Spleen (tissue), 11 donors: ENCODE results near the gene SLC25A13. TPM values are rescaled to one million over a fixed set of nuclear protein-coding genes. Genes with fewer than 3 reads are reported as not detected.

Experiments used
- DNase-seq: peaks from one replicate; pipeline ENCODE4 v3.0.0-alpha.2; 2020
- H3K27ac ChIP-seq, 8 donors: fragments of 200-600 bp; sonication (generic) in 7 of 8; 1 replicate in 4 of 8; 2 replicates in 4 of 8; pipeline versions ENCODE4 v1.5.0 to v1.8.0; 2016 to 2021; ENCODE audit warnings: inconsistent platforms in 4 of 8, mild to moderate bottlenecking in 4 of 8, moderate library complexity in 1 of 8
- H3K27me3 ChIP-seq, 7 donors: fragments of 200-600 bp; sonication (generic) in 6 of 7; replicated peaks in 1 of 7; 1 replicate in 4 of 7; 2 replicates in 3 of 7; pipeline versions ENCODE4 v1.5.0 to v1.8.0; 2016 to 2021; ENCODE audit warnings: inconsistent platforms in 3 of 7, mild to moderate bottlenecking in 1 of 7
- H3K36me3 ChIP-seq, 6 donors: fragments of 200-600 bp; sonication (generic) in 5 of 6; 1 replicate in 4 of 6; 2 replicates in 2 of 6; pipeline versions ENCODE4 v1.5.0 to v1.8.0; 2016 to 2021; ENCODE audit warnings: inconsistent platforms in 2 of 6
- H3K4me1 ChIP-seq, 6 donors: fragments of 200-600 bp; sonication (generic) in 5 of 6; 1 replicate in 3 of 6; 2 replicates in 3 of 6; pipeline versions ENCODE4 v1.5.0 to v1.8.0; 2016 to 2021; ENCODE audit warnings: inconsistent platforms in 3 of 6
- H3K4me3 ChIP-seq, 8 donors: fragments of 200-600 bp; sonication (generic) in 7 of 8; 1 replicate in 4 of 8; 2 replicates in 4 of 8; pipeline versions ENCODE4 v1.5.0 to v1.8.0; 2016 to 2021; ENCODE audit warnings: inconsistent platforms in 4 of 8, mild to moderate bottlenecking in 4 of 8, moderate library complexity in 2 of 8
- H3K9me3 ChIP-seq, 8 donors: fragments of 200-600 bp; sonication (generic) in 7 of 8; 1 replicate in 4 of 8; 2 replicates in 4 of 8; pipeline versions ENCODE4 v1.5.0 to v1.8.0; 2016 to 2021; ENCODE audit warnings: inconsistent platforms in 4 of 8
- POLR2A ChIP-seq, 3 donors: fragments of 450-650 bp; IDR thresholded peaks; one replicate each; pipeline ENCODE4 v1.5.1; 2017; ENCODE audit warnings: antibody characterized with exemption in 3 of 3, mild to moderate bottlenecking in 1 of 3
- POLR2AphosphoS5 ChIP-seq, 3 donors: sonication (generic); formaldehyde crosslinking; IDR thresholded peaks; one replicate each; pipeline ENCODE4 v1.5.1; 2017; ENCODE audit warnings: antibody characterized with exemption in 3 of 3
- WGBS, 5 donors: extraction: QIAGEN DNeasy Blood & Tissue Kit in 3 of 5; methylation state at CpG; one replicate each; pipeline versions ENCODE4 v1.1.5 to v1.1.7; 2013 to 2018; 5-methylcytosine and 5-hydroxymethylcytosine counted together
- intact Hi-C: fragments of 100-400 bp; cut with DNase I; formaldehyde crosslinking; loops from one replicate; pipeline ENCODE4 v1.15.0; 2023; ENCODE audit warnings: low total_unique reads
- polyA plus RNA-seq, 3 donors: library from polyadenylated mRNA; stranded (reverse); fragments of 200-250 nt; gene quantifications; one replicate each; pipeline ENCODE4 v1.2.1, GENCODE V29; 2013
- total RNA-seq, 7 donors: library from RNA; depleted of rRNA in 3 of 7; stranded (reverse); fragments of >200 nt in 3 of 7; fragmentation: NEBNext Ultra II Directional in 4 of 7; extraction: Animal tissue kit (Norgen Biotek cat#: 25700) in 4 of 7; gene quantifications; one replicate each; pipeline versions ENCODE4 v1.1.0 to v1.2.1, GENCODE V29; 2016 to 2021
- TF ChIP-seq, protein P1 (sequence below), 11 experiments: fragments of 200-600 bp in 7 of 11; fragments of 450-650 bp in 4 of 11; sonication (generic) in 4 of 11; IDR thresholded peaks in 8 of 11; conservative IDR thresholded peaks in 3 of 11; 1 replicate in 7 of 11; 2 replicates in 4 of 11; pipeline versions ENCODE4 v1.4.0 to v1.8.0; 2016 to 2021; ENCODE audit warnings: antibody characterized with exemption in 11 of 11, inconsistent platforms in 4 of 11, mild to moderate bottlenecking in 1 of 11
- donor health status: healthy with polysubstance abuse.
- donor health status: DM: no; HTN: no; CAD: no; lungs with moderate emphysema.
- donor health status: DM: no; HTN: no; CAD: no.
- donor health status: Bipolar disorder and iron deficiency.
- donor health status: healthy.
- donor health status: DM: no; HTN: no; CAD: no.
- donor health status: DM: yes; HTN: yes; CAD: no.

SLC25A13 gene
- total and polyA plus RNA-seq, 10 donors, result 6.3 to 44.4 (median 25.9) TPM

DNA sequence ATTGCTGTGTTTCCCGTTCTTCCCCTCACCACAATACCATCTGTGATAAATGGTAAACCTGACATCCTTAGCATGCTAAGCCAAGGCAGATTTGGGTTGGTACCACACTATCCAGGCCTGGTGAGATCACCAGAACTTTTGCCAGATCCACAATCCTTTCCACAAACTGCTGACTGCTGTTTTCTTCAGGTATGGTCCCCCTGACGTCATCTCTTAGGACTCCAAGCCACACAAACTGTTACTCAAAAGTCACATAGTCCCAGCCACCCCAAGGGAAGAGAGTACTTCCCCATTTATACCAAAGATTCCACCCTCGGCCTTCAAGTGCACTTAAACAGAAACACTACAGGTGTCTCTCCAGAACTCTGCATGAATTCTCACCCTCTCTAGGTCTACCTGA lies 34.8 kb downstream of the SLC25A13 start:
- WGBS, 5 donors, result 38 to 62% (median 49%) methylated on average over 3 of the region's 3 CpGs
- no peak for TF ChIP-seq POLR2AphosphoS5 (IDR thresholded peaks at IDR 0.05)
- no peak for TF ChIP-seq POLR2A (IDR thresholded peaks at IDR 0.05)
- TF ChIP-seq, protein P1, sequence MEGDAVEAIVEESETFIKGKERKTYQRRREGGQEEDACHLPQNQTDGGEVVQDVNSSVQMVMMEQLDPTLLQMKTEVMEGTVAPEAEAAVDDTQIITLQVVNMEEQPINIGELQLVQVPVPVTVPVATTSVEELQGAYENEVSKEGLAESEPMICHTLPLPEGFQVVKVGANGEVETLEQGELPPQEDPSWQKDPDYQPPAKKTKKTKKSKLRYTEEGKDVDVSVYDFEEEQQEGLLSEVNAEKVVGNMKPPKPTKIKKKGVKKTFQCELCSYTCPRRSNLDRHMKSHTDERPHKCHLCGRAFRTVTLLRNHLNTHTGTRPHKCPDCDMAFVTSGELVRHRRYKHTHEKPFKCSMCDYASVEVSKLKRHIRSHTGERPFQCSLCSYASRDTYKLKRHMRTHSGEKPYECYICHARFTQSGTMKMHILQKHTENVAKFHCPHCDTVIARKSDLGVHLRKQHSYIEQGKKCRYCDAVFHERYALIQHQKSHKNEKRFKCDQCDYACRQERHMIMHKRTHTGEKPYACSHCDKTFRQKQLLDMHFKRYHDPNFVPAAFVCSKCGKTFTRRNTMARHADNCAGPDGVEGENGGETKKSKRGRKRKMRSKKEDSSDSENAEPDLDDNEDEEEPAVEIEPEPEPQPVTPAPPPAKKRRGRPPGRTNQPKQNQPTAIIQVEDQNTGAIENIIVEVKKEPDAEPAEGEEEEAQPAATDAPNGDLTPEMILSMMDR (IDR thresholded peaks at IDR 0.05 in 8 of 11, conservative IDR thresholded peaks at IDR 0.05 in 3 of 11), result no peak
- Histone ChIP-seq H3K4me3 (no peak overlapping the region), H3K4me1 (peaks cover 5 to 36% (median 24%) of the 10 kb centered on the region in 6 donors), H3K27ac (no peak overlapping the region), H3K27me3 (no peaks in the 10 kb centered on the region), H3K36me3 (peaks cover 0 to 6% (median 0%) of the 10 kb centered on the region in 6 donors), H3K9me3 (no peaks in the 10 kb centered on the region)
- DNase-seq, result no peak
- intact Hi-C loops, result no loop called here

DNA sequence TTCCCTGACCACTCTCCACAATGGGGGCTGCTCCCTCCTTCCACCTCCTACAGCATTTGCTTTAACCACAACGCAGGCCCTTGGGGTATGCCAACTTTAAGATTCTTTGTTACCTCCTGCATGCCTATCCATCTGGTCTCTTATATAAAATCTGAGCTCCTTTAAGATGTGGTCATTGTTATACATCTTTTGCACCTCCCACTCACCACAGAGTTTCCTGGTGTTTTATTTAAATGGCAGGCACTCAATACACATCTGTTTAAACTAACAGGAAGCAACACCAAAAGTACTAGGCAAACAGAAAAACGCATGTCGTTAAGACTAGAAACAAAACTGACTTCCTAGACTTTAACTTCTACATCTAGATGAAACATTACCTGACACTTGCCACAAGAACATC lies 36.3 kb downstream of the SLC25A13 start:
- peaks cover 0 to 13% (median 0%) of the 10 kb centered on the region in 6 donors for H3K36me3 ChIP-seq
- H3K4me1 ChIP-seq, result peaks cover 5 to 37% (median 24%) of the 10 kb centered on the region in 6 donors
- H3K4me3 ChIP-seq, result no peak overlapping the region
- no peaks in the 10 kb centered on the region for H3K9me3 ChIP-seq
- no peak for TF ChIP-seq POLR2A (IDR thresholded peaks at IDR 0.05)
- no peak for TF ChIP-seq POLR2AphosphoS5 (IDR thresholded peaks at IDR 0.05)
- TF ChIP-seq, protein P1 (IDR thresholded peaks at IDR 0.05 in 8 of 11, conservative IDR thresholded peaks at IDR 0.05 in 3 of 11), result no peak
- intact Hi-C loops, result no loop called here
- DNase-seq, result no peak
- no peaks in the 10 kb centered on the region for H3K27me3 ChIP-seq
- H3K27ac ChIP-seq, result peak overlapping the region in 6 of 8 donors; percentile 13 to 75 (median 42)
- 12 to 28% (median 17%) methylated on average over 3 of the region's 3 CpGs for WGBS, 5 donors

DNA sequence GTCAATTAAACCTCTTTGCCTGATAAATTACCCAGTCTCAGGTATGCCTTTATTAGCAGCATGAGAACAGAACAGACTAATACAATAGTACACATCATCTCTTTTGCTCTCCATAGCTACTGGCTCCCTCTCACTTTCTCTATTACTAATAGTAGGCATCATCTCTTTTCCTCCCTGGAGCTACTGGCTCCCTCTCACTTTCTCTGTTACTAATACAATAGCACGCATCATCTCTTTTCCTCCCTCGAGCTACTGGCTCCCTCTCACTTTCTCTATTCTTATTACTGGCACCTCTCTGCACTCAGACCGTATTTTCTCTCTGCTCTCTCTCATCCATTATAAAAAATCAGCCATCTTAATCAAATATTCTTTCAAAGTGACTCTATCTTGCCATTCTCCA lies 37.1 kb downstream of the SLC25A13 start:
- TF ChIP-seq POLR2AphosphoS5 (IDR thresholded peaks at IDR 0.05), result no peak
- TF ChIP-seq, protein P1 (IDR thresholded peaks at IDR 0.05 in 8 of 11, conservative IDR thresholded peaks at IDR 0.05 in 3 of 11), result no peak
- TF ChIP-seq POLR2A (IDR thresholded peaks at IDR 0.05), result no peak
- H3K9me3 ChIP-seq, result no peaks in the 10 kb centered on the region
- peaks cover 0 to 17% (median 0%) of the 10 kb centered on the region in 6 donors for H3K36me3 ChIP-seq
- intact Hi-C loops, result no loop called here
- peaks cover 5 to 37% (median 24%) of the 10 kb centered on the region in 6 donors for H3K4me1 ChIP-seq
- H3K27ac ChIP-seq, result peak overlapping the region in 4 of 8 donors; percentile 6 to 75 (median 32)
- WGBS, 5 donors, result 78 to 90% (median 84%) methylated on average over 3 of the region's 3 CpGs
- no peak for DNase-seq
- H3K4me3 ChIP-seq, result no peak overlapping the region
- H3K27me3 ChIP-seq, result no peaks in the 10 kb centered on the region

DNA sequence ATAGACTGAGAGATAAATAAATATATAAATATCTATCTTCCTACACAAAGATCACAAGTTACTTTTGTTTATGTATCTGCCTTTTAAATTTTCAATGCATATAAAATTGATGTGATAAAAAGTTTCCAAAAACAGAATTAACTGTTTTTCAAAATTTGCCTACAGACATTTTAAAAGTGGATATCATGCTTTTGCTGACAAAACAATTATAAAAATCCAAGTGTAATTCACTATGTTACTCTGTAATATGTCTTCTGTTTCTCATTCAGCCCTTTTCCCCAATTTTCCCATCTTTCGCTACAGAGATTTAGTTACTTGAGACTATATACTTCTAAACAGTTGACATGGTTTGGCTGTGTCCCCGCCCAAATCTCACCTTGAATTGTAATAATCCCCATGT lies 37.7 kb downstream of the SLC25A13 start:
- 96 to 99% (median 98%) methylated on average over 2 of the region's 2 CpGs for WGBS, 5 donors
- peak overlapping the region in 1 of 8 donors; percentile 6 for H3K27ac ChIP-seq
- no peak overlapping the region for H3K4me3 ChIP-seq
- intact Hi-C loops, result no loop called here
- H3K4me1 ChIP-seq, result peaks cover 5 to 37% (median 24%) of the 10 kb centered on the region in 6 donors
- DNase-seq, result no peak
- H3K36me3 ChIP-seq, result peaks cover 0 to 19% (median 0%) of the 10 kb centered on the region in 6 donors
- TF ChIP-seq POLR2A (IDR thresholded peaks at IDR 0.05) (no peak), POLR2AphosphoS5 (IDR thresholded peaks at IDR 0.05) (no peak)
- TF ChIP-seq, protein P1 (IDR thresholded peaks at IDR 0.05 in 8 of 11, conservative IDR thresholded peaks at IDR 0.05 in 3 of 11), result no peak
- no peaks in the 10 kb centered on the region for H3K9me3 ChIP-seq
- no peaks in the 10 kb centered on the region for H3K27me3 ChIP-seq
